K562 (cell line): ENCODE data around the gene KCNAB1. TPM values are rescaled to one million over a fixed set of nuclear protein-coding genes. Genes with fewer than 3 reads are reported as not detected.

Experiments
- ATAC-seq: fragments of 200-7000 bp; cut with Tn5 transposase; 3 replicates; pipeline ENCODE4 v1.9.1; 2020; ENCODE audit warnings: moderate library complexity
- BruUV-seq: library from RNA; stranded (reverse); fragments of 400-500 nt; replicated peaks from 2 replicates; lab custom pipeline; 2021; lab: Mats Ljungman, UMichigan
- CTCF ChIA-PET: fragments of 300-600 bp; formaldehyde crosslinking; extraction: SDS; loops from one replicate; lab custom pipeline; 2021; ENCODE audit warnings: low intra/inter-chr PET ratio; lab: Yijun Ruan, JAX
- POLR2A ChIA-PET: fragments of 300-600, 350-650 bp; sonication (Branson Sonifier 250); formaldehyde crosslinking; extraction: SDS; loops from one replicate; lab custom pipeline; 2021; ENCODE audit warnings: antibody characterized with exemption, inconsistent platforms; lab: Yijun Ruan, JAX
- DNase-seq, 4 experiments: peaks; one replicate each; pipeline versions ENCODE4 v3.0.0 to v3.0.0-alpha.2; 2011 to 2018; ENCODE audit warnings: low spot score in 3 of 4, mixed read lengths in 3 of 4; ENCODE audit errors: extremely low read depth in 1 of 4
- FAIRE-seq: peaks from 2 replicates; lab custom pipeline; 2011; peaks lifted over from hg19 to GRCh38; lab: Jason Lieb, UNC
- H2AFZ ChIP-seq: 2 replicates; pipeline ENCODE4 v1.6.0; 2011; ENCODE audit warnings: low read depth, low read length, control low read depth, inconsistent platforms
- H3K27ac ChIP-seq: fragments of 200-600 bp; 3 replicates; pipeline ENCODE4 v1.8.0; 2011; ENCODE audit warnings: low read depth, mild to moderate bottlenecking, control low read depth, inconsistent platforms, low read length, moderate library complexity, mixed read lengths; ENCODE audit errors: extremely low read depth
- H3K27me3 ChIP-seq, 2 experiments: fragments of 300-600 bp in 1 of 2; 2 replicates in 1 of 2; 3 replicates in 1 of 2; pipeline versions ENCODE4 v1.6.0 to v1.8.0; 2011; ENCODE audit warnings: inconsistent platforms in 2 of 2, low read length in 2 of 2, mild to moderate bottlenecking in 1 of 2, mixed read lengths in 1 of 2, moderate library complexity in 1 of 2; ENCODE audit not compliant: control insufficient read depth in 2 of 2, insufficient read depth in 2 of 2
- H3K36me3 ChIP-seq: fragments of 300-600 bp; 3 replicates; pipeline ENCODE4 v1.8.0; 2011; ENCODE audit warnings: mild to moderate bottlenecking, low read length, inconsistent platforms; ENCODE audit not compliant: control insufficient read depth, insufficient read depth
- H3K4me1 ChIP-seq, 2 experiments: fragments of 200-600 bp in 1 of 2; replicated peaks in 1 of 2; 2 replicates in 1 of 2; 3 replicates in 1 of 2; pipeline versions ENCODE4 v1.5.1 to v1.8.0; 2011; ENCODE audit warnings: inconsistent platforms in 2 of 2, low read length in 2 of 2, mild to moderate bottlenecking in 1 of 2, mixed read lengths in 1 of 2, moderate library complexity in 1 of 2; ENCODE audit not compliant: control insufficient read depth in 2 of 2, insufficient read depth in 2 of 2
- H3K4me2 ChIP-seq: 2 replicates; pipeline ENCODE4 v1.6.1; 2011; ENCODE audit warnings: low read length, control low read depth, inconsistent platforms, mixed read lengths; ENCODE audit not compliant: insufficient read depth
- H3K4me3 ChIP-seq: fragments of 200-600 bp; sonication (generic), shearing (Covaris generic); 2 replicates; pipeline ENCODE4 v1.5.1; 2016; ENCODE audit warnings: control low read depth, inconsistent platforms
- H3K79me2 ChIP-seq: fragments of 200-600 bp; 3 replicates; pipeline ENCODE4 v1.8.0; 2011; ENCODE audit warnings: low read length, inconsistent platforms; ENCODE audit not compliant: control insufficient read depth, insufficient read depth
- H3K9ac ChIP-seq, 2 experiments: 2 replicates each; pipeline versions ENCODE4 v1.6.0 to v1.6.1; 2011; ENCODE audit warnings: low read depth in 2 of 2, low read length in 2 of 2, control low read depth in 1 of 2, inconsistent platforms in 1 of 2, mild to moderate bottlenecking in 1 of 2, mixed read lengths in 1 of 2; ENCODE audit not compliant: insufficient read depth in 1 of 2
- H3K9me1 ChIP-seq: one replicate; pipeline ENCODE4 v1.6.0; 2011; ENCODE audit warnings: inconsistent platforms, mild to moderate bottlenecking, low read length, moderate library complexity; ENCODE audit not compliant: control insufficient read depth, insufficient read depth
- H3K9me3 ChIP-seq: replicated peaks from 2 replicates; pipeline ENCODE4 v1.5.1; 2011; ENCODE audit warnings: low read depth, low read length, inconsistent platforms; ENCODE audit not compliant: control insufficient read depth, insufficient read depth
- H4K20me1 ChIP-seq: replicated peaks from 2 replicates; pipeline ENCODE4 v1.6.1; 2011; ENCODE audit warnings: low read length, inconsistent platforms, mixed read lengths; ENCODE audit not compliant: control insufficient read depth, insufficient read depth
- BCL6 ChIP-seq: fragments of 250-450 bp; sonication (Bioruptor Pico); IDR thresholded peaks from 2 replicates; pipeline ENCODE4 v1.4.0; 2020
- CGGBP1 ChIP-seq: fragments of 250-450 bp; sonication (Bioruptor Pico); IDR thresholded peaks from 2 replicates; pipeline ENCODE4 v1.9.0; 2021; ENCODE audit warnings: mild to moderate bottlenecking
- FOXK1 ChIP-seq: sonication (generic); formaldehyde crosslinking; IDR thresholded peaks from 2 replicates; pipeline ENCODE4 v1.8.0; 2022; ENCODE audit warnings: missing genetic modification reagents, mild to moderate bottlenecking, borderline replicate concordance
- GABPB2 ChIP-seq: fragments of 250-450 bp; sonication (Bioruptor Pico); conservative IDR thresholded peaks from 2 replicates; pipeline ENCODE4 v1.5.1; 2021; ENCODE audit warnings: mild to moderate bottlenecking
- GTF2A2 ChIP-seq: IDR thresholded peaks from 2 replicates; pipeline ENCODE4 v1.6.1; 2016; ENCODE audit warnings: mild to moderate bottlenecking, missing genetic modification characterization, missing compliant biosample characterization
- KDM5B ChIP-seq: fragments of 200-600 bp; sonication (generic); IDR thresholded peaks from 2 replicates; pipeline ENCODE4 v1.6.1; 2012; ENCODE audit warnings: low read depth, mild to moderate bottlenecking, moderate library complexity, low read length, control low read depth, inconsistent platforms; ENCODE audit not compliant: insufficient replicate concordance
- NR0B1 ChIP-seq: fragments of 450-650 bp; IDR thresholded peaks from one replicate; pipeline ENCODE4 v1.6.1; 2018; ENCODE audit warnings: mild to moderate bottlenecking, moderate library complexity; ENCODE audit not compliant: partially characterized antibody
- NR4A1 ChIP-seq, 2 experiments: fragments of 250-450 bp in 1 of 2; fragments of 450-650 bp in 1 of 2; sonication (Bioruptor Pico) in 1 of 2; IDR thresholded peaks; 2 replicates each; pipeline versions ENCODE4 v1.4.0 to v1.6.1; 2016 to 2020; ENCODE audit warnings: mild to moderate bottlenecking in 2 of 2, missing compliant biosample characterization in 1 of 2, missing genetic modification characterization in 1 of 2, moderate library complexity in 1 of 2
- RBM22 ChIP-seq: fragments of 200-400 bp; formaldehyde crosslinking; IDR thresholded peaks from 2 replicates; pipeline ENCODE4 v1.6.1; 2018; ENCODE audit warnings: low read length, low read depth; ENCODE audit not compliant: poor library complexity, severe bottlenecking
- WGBS: fragments of 100-300 bp; shearing (Covaris generic); methylation state at CpG from one replicate; pipeline ENCODE4 v1.1.6; 2016; ENCODE audit warnings: low coverage, mixed read lengths; ENCODE audit not compliant: insufficient coverage; ENCODE audit errors: missing lambda C conversion rate; 5-methylcytosine and 5-hydroxymethylcytosine counted together
- in situ Hi-C: fragments of 300-500 bp; cut with MboI; formaldehyde crosslinking; loops from 4 replicates; pipeline ENCODE4 v1.15.0; 2018; ENCODE audit warnings: inconsistent platforms, mixed read lengths
- intact Hi-C: fragments of 100-400 bp; cut with micrococcal nuclease; formaldehyde crosslinking; loops from 2 replicates; pipeline ENCODE4 v1.14.2; 2022
- polyA plus RNA-seq, 8 experiments: library from polyadenylated mRNA; depleted of rRNA in 4 of 8; stranded (reverse) in 5 of 8; unstranded in 3 of 8; fragments of >200 nt; fragmentation: Nextera tagmentation in 2 of 8; fragmentation: Illumina TruSeq in 1 of 8; extraction: Ambion mirVana in 2 of 8; extraction: Trizol in 1 of 8; gene quantifications; 2 replicates each; pipeline versions ENCODE4 v1.2.1 to v1.2.3, GENCODE V29; 2011 to 2014; ENCODE audit warnings: inconsistent platforms in 1 of 8, missing spikeins in 1 of 8
- total RNA-seq, 7 experiments: library from RNA; depleted of rRNA in 6 of 7; stranded (reverse); fragments of >200 nt in 6 of 7; fragmentation: Illumina TruSeq in 2 of 7; extraction: Trizol in 2 of 7; gene quantifications; 2 replicates each; pipeline versions ENCODE4 v1.2.1 to v1.2.3, GENCODE V29; 2011 to 2021; ENCODE audit warnings: low replicate concordance in 1 of 7
- TF ChIP-seq, protein P1 (sequence below): fragments of 250-450 bp; sonication (Bioruptor Pico); IDR thresholded peaks from 2 replicates; pipeline ENCODE4 v1.4.0; 2020; ENCODE audit warnings: mild to moderate bottlenecking
- TF ChIP-seq, protein P2 (sequence below): sonication (generic); formaldehyde crosslinking; IDR thresholded peaks from 2 replicates; pipeline ENCODE4 v1.9.0; 2022; ENCODE audit warnings: mild to moderate bottlenecking, missing genetic modification reagents

Gene KCNAB1
- total and polyA plus RNA-seq, 9 of the 15 experiments (the other 6 are each of a cell fraction or from before 2014, with no cell fraction given), result 0.14 to 1.2 (median 0.51) TPM

DNA sequence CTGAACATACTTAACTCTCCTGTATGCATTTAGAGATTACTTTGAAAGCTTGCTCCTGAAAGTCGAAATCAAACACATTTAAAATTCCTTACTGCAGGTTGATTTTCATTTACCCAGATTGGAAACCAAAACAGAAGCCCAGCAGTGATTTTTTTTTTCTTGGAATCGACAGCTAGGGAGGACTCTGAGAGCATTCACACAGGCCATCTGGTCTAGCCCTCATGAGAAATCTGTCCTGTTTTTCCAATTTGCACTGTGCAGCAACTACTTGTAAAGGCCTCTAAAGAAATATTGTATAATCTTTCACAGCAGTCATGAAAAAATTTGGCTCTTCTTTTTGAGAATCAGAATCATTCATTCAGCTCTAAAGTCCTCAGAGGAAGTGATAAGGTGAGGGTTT lies 179.2 kb downstream of the KCNAB1 start:
- H3K9me3 ChIP-seq, result no peaks in the 10 kb centered on the region
- H3K4me2 ChIP-seq, result no peak overlapping the region
- 0% methylated on average over 2 of the region's 2 CpGs for WGBS
- ATAC-seq (no peak), FAIRE-seq (no peak), DNase-seq (no peak)
- BruUV-seq, result no TSS peak
- ChIA-PET POLR2A (no interaction called here), CTCF (no interaction called here)
- H3K36me3 ChIP-seq, result no peaks in the 10 kb centered on the region
- no peak overlapping the region for H2AFZ ChIP-seq
- H3K9ac ChIP-seq, result no peak overlapping the region
- H4K20me1 ChIP-seq, result no peaks in the 10 kb centered on the region; the same call in 1 of the 2 replicates
- in situ Hi-C loops (no loop called here), intact Hi-C loops (no loop called here)
- H3K4me3 ChIP-seq, result no peak overlapping the region
- no peaks in the 10 kb centered on the region for H3K4me1 ChIP-seq
- TF ChIP-seq, protein P1, sequence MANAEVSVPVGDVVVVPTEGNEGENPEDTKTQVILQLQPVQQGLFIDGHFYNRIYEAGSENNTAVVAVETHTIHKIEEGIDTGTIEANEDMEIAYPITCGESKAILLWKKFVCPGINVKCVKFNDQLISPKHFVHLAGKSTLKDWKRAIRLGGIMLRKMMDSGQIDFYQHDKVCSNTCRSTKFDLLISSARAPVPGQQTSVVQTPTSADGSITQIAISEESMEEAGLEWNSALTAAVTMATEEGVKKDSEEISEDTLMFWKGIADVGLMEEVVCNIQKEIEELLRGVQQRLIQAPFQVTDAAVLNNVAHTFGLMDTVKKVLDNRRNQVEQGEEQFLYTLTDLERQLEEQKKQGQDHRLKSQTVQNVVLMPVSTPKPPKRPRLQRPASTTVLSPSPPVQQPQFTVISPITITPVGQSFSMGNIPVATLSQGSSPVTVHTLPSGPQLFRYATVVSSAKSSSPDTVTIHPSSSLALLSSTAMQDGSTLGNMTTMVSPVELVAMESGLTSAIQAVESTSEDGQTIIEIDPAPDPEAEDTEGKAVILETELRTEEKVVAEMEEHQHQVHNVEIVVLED (CRISPR knock-in tag), result no peak
- TF ChIP-seq BCL6 (CRISPR knock-in tag), result no peak
- no peak for TF ChIP-seq KDM5B
- TF ChIP-seq NR0B1, result no peak
- TF ChIP-seq RBM22, result no peak
- no peak for TF ChIP-seq NR4A1 (CRISPR knock-in tag; IDR thresholded peaks at IDR 0.05)
- TF ChIP-seq NR4A1 (tag; IDR thresholded peaks at IDR 0.05), result no peak
- no peak for TF ChIP-seq GTF2A2 (tag)
- TF ChIP-seq, protein P2, sequence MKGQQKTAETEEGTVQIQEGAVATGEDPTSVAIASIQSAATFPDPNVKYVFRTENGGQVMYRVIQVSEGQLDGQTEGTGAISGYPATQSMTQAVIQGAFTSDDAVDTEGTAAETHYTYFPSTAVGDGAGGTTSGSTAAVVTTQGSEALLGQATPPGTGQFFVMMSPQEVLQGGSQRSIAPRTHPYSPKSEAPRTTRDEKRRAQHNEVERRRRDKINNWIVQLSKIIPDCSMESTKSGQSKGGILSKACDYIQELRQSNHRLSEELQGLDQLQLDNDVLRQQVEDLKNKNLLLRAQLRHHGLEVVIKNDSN, result no peak
- TF ChIP-seq GABPB2 (CRISPR knock-in tag), result no peak
- TF ChIP-seq CGGBP1 (CRISPR knock-in tag), result no peak
- no peak for TF ChIP-seq FOXK1 (CRISPR knock-in tag)
- H3K27ac ChIP-seq, result no peak overlapping the region
- no peaks in the 10 kb centered on the region for H3K79me2 ChIP-seq
- no peaks in the 10 kb centered on the region for H3K27me3 ChIP-seq
- no peaks in the 10 kb centered on the region for H3K9me1 ChIP-seq
